Calu3 (cell line): ENCODE results near the gene ZNF768. TPM values are rescaled to one million over a fixed set of nuclear protein-coding genes. Genes with fewer than 3 reads are reported as not detected.
A peak's percentile ranks its signal among the peaks of the same experiment; 100 is the strongest.

Experiments used
- BruUV-seq: library from RNA; stranded (reverse); fragments of 400-500 nt; replicated peaks from 2 replicates; lab custom pipeline; 2021; lab: Mats Ljungman, UMichigan
- CTCF ChIA-PET: fragments of 300-600 bp; sonication (Branson Sonifier 250); formaldehyde crosslinking; loops from one replicate; lab custom pipeline; 2022; ENCODE audit warnings: antibody characterized with exemption; lab: Charles Lee
- DNase-seq: peaks from one replicate; pipeline ENCODE4 v3.0.0; 2022
- H3K27ac Mint-ChIP-seq: one replicate; pipeline ENCODE4 v1.8.0; 2022; ENCODE audit warnings: mixed read lengths; ENCODE audit not compliant: unreplicated experiment
- H3K27me3 Mint-ChIP-seq: one replicate; pipeline ENCODE4 v1.8.0; 2022; ENCODE audit warnings: mixed read lengths; ENCODE audit not compliant: unreplicated experiment
- H3K36me3 Mint-ChIP-seq: one replicate; pipeline ENCODE4 v1.8.0; 2022; ENCODE audit warnings: mild to moderate bottlenecking, moderate library complexity, mixed read lengths; ENCODE audit not compliant: insufficient read depth, unreplicated experiment
- H3K4me1 Mint-ChIP-seq: one replicate; pipeline ENCODE4 v1.8.0; 2022; ENCODE audit warnings: mild to moderate bottlenecking, low read depth, mixed read lengths; ENCODE audit not compliant: unreplicated experiment
- H3K4me3 Mint-ChIP-seq: one replicate; pipeline ENCODE4 v1.8.0; 2022; ENCODE audit warnings: mild to moderate bottlenecking, low read depth, moderate library complexity, mixed read lengths; ENCODE audit not compliant: unreplicated experiment
- H3K9me3 Mint-ChIP-seq: one replicate; pipeline ENCODE4 v1.8.0; 2022; ENCODE audit warnings: low read depth, mixed read lengths; ENCODE audit not compliant: unreplicated experiment
- CTCF ChIP-seq: fragments of 200-600 bp; IDR thresholded peaks from one replicate; pipeline ENCODE4 v1.8.0; 2022; ENCODE audit warnings: antibody characterized with exemption; ENCODE audit not compliant: unreplicated experiment
- intact Hi-C: fragments of 100-400 bp; cut with micrococcal nuclease; formaldehyde crosslinking; loops from one replicate; pipeline ENCODE4 v1.10.0; 2022; ENCODE audit not compliant: unreplicated experiment
- total RNA-seq: library from RNA; stranded (reverse); gene quantifications from 2 replicates; pipeline ENCODE4 v1.2.3, GENCODE V29; 2022

Gene ZNF768
- total RNA-seq, 1 experiment from 2014 or later, result 40.8 TPM

- no peaks in the 10 kb centered on the region for H3K9me3 Mint-ChIP-seq
- intact Hi-C loops, result loop anchor here (2.0 kb wide), 1 partner anchor 104 kb away; the partner anchor contains the start of gene DCTPP1
- peak; percentile 16 for TF ChIP-seq CTCF
Observed at GRCh38 chr16:30534368-30535105, 8.2 kb upstream of the ZNF768 start, which contains the start of gene ZNF747. Gene ZNF747, minus strand, starts transcription at chr16:30534858. Its CDS starts 179 bp downstream, at chr16:30534679.

GRCh38 chr16:30533748-30534367 is 7.5 kb upstream of the ZNF768 start:
- DNase-seq, result no peak
- BruUV-seq, result no TSS peak
- Mint-ChIP-seq H3K27ac (peak overlapping the region; percentile 65), H3K36me3 (peaks cover 48% of the 10 kb centered on the region), H3K27me3 (no peaks in the 10 kb centered on the region), H3K4me1 (peaks cover 27% of the 10 kb centered on the region), H3K9me3 (no peaks in the 10 kb centered on the region), H3K4me3 (peak overlapping the region; percentile 73)
- intact Hi-C loops, result loop anchor here (2.0 kb wide), 1 partner anchor 103 kb away; the partner anchor contains the start of gene DCTPP1
- TF ChIP-seq CTCF, result no peak
- CTCF ChIA-PET, result interaction anchor here (0.8 to 2.8 kb wide), 3 partner anchors 25 to 104 kb away, joined by 8 to 21 read pairs (median 10); partner anchors contain the start of genes DCTPP1 and ZNF688

More at GRCh38 chr16:30534368-30535105, 8.2 kb upstream of the ZNF768 start, which contains the start of gene ZNF747:
- peaks cover 24% of the 10 kb centered on the region for H3K4me1 Mint-ChIP-seq
- H3K27me3 Mint-ChIP-seq, result no peaks in the 10 kb centered on the region
- TSS peak; percentile 10 for BruUV-seq
- CTCF ChIA-PET, result interaction anchor here (0.6 to 2.8 kb wide), 8 partner anchors 8 to 117 kb away, joined by 3 to 21 read pairs (median 6); partner anchors contain the start of genes DCTPP1 and ZNF688
- H3K27ac Mint-ChIP-seq, result peak within 1 kb of the TSS; percentile 65
- peak; percentile 91 for DNase-seq
- H3K4me3 Mint-ChIP-seq, result peak within 1 kb of the TSS; percentile 73
- H3K36me3 Mint-ChIP-seq, result peaks cover 48% of the 10 kb centered on the region

GRCh38 chr16:30533146-30533522 is 6.8 kb upstream of the ZNF768 start:
- intact Hi-C loops, result no loop called here
- no peak for DNase-seq
- no peak for TF ChIP-seq CTCF
- Mint-ChIP-seq H3K27ac (peak overlapping the region; percentile 65), H3K4me1 (peaks cover 34% of the 10 kb centered on the region), H3K9me3 (no peaks in the 10 kb centered on the region), H3K4me3 (peak overlapping the region; percentile 73), H3K36me3 (peaks cover 49% of the 10 kb centered on the region), H3K27me3 (no peaks in the 10 kb centered on the region)
- no TSS peak for BruUV-seq
- CTCF ChIA-PET, result no interaction called here

GRCh38 chr16:30532285-30533145 is 6.1 kb upstream of the ZNF768 start:
- no peak for DNase-seq
- CTCF ChIA-PET, result no interaction called here
- H3K27me3 Mint-ChIP-seq, result no peaks in the 10 kb centered on the region
- intact Hi-C loops, result no loop called here
- peak overlapping the region; percentile 73 for H3K4me3 Mint-ChIP-seq
- peaks cover 40% of the 10 kb centered on the region for H3K4me1 Mint-ChIP-seq
- no peaks in the 10 kb centered on the region for H3K9me3 Mint-ChIP-seq
- peak overlapping the region; percentile 65 for H3K27ac Mint-ChIP-seq
- H3K36me3 Mint-ChIP-seq, result peaks cover 55% of the 10 kb centered on the region
- no TSS peak for BruUV-seq
- no peak for TF ChIP-seq CTCF
